ELF-1 (cell line): Measurements from ENCODE around the gene GALNT2.
A peak's percentile ranks its signal among the peaks of the same experiment; 100 is the strongest.

ENCODE experiments used
- DNase-seq: peaks from one replicate; pipeline ENCODE4 v3.0.0-alpha.2; 2016; ENCODE audit warnings: low read depth, low spot score

The GALNT2 gene

DNA sequence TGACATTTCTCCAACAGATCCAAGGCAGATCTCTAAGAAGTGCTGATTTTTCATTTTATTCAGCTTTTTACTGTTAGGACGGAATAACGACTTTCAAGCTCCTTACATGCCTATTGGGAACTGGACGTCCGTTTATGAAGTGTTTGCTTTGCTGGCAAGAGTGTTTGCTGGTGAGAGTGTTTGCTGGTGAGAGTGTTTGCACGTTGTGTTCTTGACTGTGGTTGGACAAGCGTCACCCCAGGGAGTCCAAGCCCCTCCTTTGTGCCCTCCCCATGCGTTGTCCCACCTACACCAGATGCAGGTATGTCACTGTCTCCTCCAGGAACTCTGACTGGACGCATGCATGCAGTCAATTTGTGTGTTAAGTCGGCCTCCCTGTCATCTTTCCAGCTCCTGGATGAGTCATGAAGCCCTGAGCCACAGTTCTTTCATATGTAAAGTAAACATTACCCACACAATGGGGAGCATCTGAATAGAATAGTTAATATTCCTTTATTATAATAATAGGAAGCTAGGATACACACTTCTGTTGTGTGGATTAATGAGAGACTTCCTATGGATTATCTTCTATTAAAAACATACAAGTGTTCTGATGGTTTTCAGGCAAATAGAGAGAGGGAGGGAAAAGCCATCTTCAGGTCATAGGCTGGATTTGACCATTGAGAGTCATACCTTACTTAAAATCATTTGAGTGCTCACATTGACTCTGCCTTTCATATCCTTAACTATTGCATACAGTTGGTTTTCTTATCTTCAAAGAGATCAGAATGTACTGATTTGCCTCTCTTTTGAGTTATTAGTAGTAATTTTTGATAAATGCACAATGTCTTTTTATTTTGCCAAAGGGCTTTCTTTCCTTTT is 119.2 kb downstream of the GALNT2 start:
- peak; percentile 60 for DNase-seq

DNA sequence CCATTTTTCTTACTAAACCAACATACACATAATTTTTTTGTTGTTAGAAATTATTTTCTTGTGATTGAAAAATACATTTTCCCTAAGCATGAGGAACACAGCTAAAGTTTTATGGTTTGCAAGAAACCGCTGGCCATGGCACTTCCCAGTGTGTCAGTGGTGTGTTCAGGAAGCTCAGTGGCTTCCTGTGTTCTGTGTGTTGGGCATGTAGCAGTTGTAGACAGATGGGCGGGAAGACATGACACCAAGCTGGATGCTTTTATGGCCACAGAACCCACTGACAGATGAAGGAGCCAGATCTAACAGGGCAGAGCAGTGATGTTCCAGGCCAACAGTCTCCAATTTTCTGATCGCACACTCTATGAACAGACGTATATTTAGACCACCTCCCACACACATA is 119.8 kb downstream of the GALNT2 start:
- no peak for DNase-seq

DNA sequence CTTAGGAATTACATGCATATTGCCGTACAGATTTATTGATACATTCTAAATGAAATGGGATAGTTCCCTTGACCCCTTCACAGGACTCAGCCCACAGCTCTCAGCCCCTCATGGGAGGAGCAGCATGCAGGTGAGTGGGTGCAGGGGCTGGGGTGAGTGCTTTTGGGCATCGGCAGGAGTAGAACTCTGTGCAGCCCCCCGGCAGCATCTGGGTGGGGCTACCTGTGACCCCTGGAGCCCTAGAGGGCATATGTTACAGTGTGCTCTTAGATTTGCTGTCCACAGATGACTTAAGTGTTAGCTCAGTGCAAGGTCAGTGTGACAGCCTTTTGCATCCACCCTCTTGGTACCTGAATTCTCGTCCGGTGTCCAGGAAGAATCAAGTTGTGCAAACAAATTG is 120.3 kb downstream of the GALNT2 start:
- no peak for DNase-seq

DNA sequence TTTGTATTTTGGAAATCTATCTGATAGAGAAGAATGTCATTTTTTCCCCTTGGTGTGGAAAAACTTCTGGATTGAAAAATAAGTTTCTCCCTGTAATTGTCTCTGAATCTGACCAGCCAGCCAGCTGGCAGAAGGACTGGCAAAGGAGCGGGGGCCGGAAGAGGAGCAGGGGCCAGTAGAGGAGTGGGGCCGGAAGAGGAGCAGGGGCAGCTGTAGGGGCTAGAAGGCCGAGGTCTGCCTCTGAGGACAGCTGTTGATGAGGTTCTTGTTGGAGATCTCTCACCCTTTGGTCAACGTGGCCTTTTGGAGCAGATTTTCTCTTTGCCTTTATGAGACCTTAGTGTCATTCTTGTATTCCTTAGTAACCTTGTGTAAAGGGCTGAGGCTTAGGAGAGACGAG is 121.8 kb downstream of the GALNT2 start:
- DNase-seq, result no peak

DNA sequence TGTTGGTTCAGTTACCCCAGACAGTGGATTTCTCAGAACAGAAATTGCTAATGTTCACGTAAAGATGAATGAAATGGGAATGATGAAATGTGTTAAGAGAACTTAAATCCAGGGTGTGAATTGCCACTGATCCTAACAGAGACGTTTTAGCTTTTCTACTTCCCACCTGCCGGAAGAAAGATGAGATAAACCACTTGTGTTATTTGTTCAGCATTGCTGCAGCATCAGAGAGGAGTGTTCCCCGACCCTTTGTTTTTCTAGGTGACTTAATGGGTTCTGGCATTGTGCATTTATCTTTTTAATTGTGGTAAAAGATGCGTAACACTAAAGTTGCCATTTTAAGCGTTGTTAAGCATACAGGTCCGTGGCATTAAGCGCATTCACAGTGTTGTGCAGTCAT is 122.3 kb downstream of the GALNT2 start:
- no peak for DNase-seq

DNA sequence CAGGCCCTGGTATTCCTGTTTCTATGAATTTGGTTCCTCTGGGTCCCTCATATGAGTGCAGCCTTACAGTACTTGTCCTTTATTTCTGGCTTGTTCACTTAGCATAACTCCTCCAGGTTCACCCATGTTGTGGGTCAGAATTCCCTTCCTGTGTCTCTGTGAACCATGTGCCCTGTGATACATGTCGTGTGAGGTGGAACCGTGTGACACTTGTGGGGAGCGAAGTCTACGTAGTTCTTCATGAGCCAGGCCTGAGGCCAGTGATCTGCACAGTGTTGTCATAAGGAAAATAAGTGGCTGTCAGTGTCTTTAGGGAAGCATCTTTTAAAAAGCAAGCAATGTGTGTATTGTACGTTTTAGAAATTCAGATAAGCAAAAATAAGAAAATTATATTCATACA is 122.8 kb downstream of the GALNT2 start:
- no peak for DNase-seq

DNA sequence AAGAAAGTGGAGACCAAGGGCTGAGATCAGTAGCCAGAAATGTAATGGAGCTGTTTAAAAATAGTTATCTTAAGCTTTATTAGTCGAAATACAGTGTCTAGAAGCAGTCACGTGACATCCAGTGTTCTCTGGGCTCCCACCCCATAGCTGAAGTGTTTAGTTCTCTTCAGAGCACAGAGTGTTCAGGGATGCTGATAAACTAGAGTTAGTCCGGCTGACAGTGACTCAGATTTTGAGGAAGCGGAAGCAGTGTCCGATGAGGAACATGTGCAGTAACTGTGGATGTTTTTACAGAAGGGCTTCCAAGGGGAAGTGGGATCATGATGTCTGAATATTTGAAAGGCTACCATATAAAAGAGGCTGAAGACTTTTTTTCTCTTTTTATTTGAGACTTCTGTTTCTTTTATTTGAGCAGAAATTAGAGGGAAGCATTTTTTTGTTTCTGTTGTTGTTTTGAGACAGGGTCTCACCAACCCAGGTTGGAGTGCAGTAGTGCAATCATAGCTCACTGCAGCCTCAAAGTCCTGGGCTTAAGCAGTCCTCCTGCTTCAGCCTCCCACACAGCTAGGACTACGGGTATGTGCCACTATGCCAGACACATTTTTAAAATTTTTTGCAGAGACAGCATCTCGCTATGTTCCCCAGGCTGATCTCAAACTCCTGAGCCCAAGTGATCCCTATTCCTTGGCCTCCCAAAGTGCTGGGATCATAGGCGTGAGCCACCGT is 124.2 kb downstream of the GALNT2 start:
- no peak for DNase-seq

DNA sequence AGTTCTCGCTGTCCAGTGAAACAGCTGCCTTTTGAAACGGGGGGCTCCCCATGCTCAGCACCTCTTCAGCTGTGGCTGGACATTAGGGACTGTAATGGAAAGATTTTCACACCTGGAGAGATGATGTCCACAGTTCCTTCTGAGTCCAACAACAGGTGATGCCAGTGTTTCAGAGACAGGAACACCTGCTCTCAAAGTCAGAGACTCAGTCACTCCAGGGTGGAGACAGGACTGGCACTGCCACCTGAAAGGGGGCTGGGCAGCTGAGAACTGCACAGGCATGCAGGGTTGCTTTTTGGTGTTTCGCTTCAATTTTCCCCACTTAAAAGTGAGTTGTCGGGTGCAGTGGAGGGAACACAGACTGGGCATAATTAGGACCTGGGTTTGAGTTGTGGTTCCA is 124.8 kb downstream of the GALNT2 start:
- no peak for DNase-seq

DNA sequence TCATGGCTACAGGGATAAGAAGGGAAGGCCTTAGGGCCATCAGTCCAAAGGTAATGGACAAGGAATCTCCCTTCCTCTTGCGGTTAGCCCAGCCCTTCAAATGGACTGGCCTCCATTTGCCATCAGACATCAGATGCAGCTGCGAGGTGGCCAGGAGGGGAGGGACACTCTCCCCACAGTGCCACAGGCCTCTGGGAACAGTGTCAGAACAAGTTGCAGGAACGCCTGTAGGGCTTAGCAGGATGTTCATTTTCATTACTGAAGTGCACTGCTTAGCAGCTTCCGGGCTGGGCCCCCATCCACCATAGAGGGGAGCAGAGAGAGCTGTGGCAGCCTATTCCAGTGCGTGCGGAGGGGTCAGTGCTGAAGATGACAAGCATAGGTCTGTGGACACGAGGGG is 127.5 kb downstream of the GALNT2 start:
- no peak for DNase-seq

DNA sequence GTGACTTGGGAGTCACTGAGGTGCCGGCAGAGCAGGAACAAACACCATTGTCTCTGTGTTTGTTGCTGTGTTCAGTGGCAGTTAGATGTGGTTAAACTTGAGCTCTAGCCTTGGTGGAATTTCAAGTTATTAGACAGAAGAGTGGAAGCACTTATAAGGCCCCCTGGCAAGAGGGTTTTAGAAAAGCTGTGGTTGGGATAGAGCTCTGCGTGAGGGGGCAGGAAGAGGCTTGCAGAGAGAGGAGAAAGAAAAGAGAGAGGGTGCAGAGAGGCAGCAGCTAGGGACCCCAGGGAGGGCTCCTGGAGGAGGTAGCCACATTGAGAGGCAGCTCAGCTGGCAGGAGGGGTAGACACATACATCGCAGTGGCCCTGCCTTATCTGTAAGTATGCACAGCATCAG is 128.2 kb downstream of the GALNT2 start:
- no peak for DNase-seq

DNA sequence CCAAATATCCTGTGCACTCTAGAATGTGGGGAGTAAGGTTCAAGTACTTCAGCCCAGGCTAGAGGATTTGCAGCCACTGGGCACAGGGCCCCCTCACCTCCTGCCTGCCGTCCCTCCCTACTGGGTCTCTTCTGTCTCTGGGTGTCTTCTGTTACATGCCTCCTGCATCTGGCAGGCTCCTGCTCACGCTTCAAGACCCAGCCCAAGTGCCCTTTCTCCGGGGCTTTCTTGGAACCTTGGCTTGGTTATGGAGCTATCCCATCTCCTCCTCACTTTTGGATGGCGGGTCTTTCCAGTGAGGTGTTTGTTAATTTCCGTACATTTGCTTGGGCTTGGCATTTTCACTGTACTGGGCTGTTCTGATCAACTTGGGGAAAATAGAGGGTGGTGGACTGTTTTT is 129.0 kb downstream of the GALNT2 start:
- DNase-seq, result no peak

DNA sequence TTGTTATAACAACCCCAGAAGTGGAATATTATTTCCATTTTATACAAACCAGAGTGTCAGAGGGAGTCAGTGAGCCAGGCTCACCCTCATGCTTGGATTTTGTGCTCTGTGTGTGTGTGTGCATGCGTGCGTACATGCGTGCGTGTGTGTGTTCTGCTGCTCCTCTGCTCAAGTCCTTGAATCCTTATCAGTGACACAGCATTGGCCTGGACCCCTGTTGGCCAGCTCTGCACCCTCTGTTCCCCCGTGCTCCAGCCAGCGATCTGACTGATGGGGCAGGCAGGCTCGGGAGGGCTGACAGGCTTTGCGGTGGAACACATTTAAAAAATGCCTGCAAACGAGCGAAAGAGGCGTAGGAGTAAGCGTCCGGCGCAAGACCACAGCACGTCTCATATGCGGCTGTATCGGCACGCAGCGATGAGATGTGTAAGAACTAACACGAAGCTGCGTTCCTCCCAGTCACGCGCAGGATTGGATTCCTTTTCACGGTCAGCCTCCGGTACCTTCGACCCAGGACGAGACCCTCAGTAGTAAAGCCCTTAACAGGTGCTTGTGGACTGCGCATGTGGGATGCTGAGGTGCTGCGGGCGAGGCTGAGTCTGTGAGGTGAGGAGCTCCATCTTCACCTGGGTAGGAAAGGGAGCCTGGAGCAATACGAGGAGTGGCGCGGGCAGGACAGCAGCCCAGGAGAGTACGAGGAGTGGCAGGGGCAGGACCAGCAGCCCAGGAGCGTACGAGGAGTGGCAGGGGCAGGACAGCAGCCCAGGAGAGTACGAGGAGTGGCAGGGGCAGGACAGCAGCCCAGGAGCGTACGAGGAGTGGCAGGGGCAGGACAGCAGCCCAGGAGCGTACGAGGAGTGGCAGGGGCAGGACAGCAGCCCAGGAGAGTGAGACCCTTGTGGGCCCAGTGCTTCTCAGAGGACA is 130.9 kb downstream of the GALNT2 start:
- DNase-seq, result no peak

DNA sequence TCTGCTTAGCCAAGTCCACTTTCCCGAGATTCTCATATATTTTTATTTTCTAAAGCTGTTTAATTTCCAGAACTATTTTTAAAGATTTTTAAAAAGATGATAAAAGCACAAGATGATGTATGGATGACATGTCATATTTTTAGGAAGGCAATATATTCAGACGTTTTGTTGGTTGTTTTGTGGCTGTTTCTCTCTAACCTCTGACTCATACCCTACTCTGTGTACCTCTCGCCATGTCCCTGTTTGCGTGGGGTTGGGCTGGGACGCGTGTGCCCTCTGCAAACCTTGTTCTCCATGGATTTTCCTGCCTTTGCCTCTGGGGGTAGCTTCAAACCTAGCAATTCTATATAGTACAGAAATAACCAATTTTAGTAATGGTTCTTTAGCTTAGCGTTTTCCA is 132.0 kb downstream of the GALNT2 start:
- DNase-seq, result no peak

DNA sequence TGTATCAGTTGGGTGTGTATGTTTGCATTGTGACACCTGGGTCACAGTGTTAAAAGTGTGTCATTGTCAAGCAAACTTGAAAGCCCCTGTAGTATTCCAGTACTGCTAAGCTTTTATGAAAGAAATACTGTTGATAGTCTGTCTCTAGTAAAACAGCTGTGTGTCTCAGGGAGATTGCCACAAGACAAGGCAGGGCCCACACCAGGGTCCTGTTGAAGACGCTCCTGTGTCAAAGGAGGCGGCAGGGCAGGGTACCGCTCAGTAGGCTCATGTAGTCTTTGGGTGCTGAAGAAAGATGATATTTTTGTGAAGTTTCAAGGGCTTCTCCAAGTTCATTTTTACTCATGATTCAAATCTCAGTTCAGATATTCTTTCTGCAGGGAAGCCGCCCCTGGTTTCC is 132.5 kb downstream of the GALNT2 start:
- DNase-seq, result no peak

DNA sequence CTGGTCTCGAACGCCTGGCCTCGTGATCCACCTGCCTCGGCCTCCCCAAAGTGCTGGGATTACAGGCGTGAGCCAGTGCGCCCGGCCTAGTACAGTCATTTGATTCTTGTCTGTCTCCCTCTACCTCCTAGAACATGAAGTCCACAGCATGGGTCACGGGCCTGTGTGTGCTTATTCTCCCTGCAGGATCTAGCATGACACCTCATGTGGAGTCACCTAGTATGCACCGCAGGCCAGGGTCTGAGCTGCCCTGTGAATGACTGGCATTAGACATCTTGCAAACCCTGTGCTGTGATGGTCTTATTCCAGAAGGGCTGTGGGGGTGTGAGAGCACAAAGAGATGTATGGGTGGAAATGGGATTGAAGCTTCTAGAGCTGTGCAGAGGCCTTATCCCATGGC is 133.2 kb downstream of the GALNT2 start:
- no peak for DNase-seq

DNA sequence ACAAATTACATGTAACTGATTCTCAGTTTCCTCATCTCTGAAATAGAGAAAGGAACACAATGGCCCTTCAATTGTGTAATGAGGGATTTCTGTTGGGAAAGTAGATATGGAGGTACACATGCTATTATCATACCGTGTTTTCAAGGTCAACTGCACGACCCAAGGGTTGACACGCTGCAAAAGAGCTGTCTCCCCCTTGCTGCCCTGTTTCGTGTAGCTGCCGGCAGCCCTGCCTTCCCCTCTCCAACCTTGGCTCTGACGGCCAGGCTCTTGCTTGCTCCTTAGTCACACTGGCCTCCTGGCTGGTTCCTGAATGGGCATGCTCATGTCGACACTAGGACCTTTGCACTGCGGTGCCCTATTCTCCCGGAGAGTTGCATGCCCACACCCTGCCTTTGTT is 134.4 kb downstream of the GALNT2 start:
- no peak for DNase-seq

DNA sequence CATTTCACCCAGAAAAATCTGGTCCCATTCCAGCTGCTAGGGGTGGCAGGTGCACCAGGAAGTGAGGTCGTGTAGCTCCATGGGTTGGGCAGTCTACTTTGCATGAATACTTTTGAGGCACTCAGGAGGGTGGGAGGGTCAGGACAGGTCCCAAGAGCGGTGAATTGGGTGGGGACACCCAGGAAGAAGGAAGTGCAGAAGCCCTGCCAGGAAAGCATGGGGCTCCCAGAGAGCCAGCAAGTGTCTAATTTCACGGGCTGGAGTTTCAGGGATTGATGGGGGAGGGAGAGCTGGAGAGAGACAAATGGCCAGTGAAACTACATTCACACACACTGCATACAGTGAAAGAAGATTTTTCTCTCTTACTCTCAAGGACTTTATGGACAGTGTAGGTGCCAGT is 137.8 kb downstream of the GALNT2 start:
- no peak for DNase-seq

DNA sequence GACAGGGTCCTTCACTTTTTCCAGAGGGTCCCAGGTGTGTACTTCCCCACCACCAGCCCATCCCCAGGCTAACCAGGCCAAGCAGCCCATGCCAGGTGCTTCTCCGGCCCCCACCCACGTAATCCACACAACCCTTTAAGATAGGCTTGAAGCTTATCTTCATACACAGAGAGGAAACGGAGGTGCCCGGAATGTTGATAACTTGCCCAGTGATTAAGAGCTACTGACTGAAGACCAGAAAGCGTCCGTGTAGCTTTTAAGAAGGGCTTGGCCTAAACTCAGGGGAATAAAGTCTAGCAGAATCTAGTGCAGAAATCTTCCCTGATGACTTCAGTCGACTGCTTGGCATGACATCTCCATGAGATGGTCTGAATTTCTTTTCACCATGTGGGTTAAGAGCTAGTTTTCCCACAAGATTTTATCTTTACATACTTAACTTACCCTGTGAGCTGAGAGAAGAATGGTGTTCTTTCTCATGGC is 138.7 kb downstream of the GALNT2 start:
- DNase-seq, result no peak

DNA sequence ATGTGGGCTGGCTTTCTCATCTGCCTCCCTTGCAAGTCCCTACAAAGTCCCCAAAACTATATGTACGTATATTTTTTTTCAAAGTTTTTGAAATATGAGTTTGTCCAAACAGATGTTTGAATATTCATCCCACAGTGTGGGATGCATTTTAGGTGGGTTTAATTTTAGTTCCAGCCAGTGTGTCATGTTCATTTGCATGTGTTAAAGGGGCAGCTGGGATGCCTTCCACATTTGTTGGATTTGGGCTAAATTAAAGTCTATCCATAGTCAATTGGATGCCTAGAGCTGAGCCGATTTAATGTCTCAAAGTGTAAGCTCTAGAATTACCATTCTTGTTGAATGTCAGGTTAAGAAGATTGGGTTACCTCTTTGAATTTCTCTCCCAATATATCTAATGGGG is 139.2 kb downstream of the GALNT2 start:
- DNase-seq, result no peak

DNA sequence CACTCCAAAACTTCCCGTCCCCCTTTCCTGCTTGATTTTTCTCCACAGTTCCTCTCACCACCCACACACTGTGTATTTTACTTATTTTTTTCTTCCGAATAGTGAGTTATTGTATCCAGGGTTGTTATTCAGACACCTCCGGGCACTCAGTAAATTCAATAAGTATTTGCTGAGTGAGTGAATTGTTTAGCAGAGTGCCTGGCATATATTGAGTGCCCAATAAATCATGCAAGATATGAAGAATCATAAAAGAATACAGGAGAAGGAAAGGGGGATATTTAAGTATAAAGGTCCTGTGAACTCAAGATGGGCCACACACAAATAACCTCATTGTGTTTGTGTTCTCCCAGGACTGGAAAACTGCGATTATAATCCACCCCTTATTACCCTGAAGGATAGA is 139.9 kb downstream of the GALNT2 start:
- no peak for DNase-seq

DNA sequence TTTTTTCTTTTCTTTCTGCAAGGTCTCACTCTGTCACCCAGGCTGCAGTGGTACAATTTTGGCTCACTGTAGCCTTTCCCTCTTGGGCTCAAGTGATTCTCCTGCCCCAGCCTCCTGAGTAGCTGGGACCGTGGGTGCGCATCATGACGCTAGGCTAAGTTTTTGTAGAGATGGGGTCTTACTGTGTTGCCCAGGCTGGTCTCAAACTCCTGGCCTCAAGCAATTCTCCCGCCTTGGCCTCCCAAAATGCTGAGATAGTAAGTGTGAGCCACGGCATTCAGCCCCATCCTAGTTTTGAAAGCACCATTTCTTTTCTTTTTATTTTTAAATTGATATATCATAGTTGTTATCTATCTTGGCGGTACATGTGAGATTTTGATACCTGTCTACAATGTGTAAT is 140.6 kb downstream of the GALNT2 start:
- DNase-seq, result no peak

DNA sequence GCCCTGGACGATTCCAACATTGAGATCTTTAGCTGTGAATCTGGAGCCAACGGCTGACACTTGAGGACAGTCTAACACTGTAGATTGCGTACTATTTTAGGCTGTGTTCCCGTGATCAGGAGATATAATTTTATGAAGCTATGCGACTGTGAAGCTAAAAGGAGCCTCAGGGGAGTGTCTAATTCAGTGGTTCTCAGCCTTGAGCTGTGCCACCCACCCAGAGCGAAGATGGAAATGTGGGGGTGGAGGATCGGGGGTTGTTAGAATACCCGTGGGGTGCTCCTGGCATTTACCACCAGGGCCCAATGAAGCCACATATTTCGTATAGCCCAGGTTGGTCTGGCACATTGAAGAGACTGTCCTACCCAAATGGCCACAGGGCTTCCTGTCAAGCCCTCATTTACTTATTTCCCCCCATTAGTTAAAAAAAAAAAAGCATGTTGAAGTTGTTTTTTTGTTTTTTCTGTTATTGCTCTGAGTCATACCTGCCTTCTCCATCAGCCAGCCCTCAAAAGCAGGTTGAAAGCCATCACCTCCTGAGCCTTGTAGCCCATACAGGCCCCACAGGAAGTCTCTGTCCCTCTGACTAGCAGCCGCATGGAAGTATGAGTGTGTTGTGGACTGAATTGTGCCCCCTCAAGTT is 141.7 kb downstream of the GALNT2 start:
- DNase-seq, result no peak
